Raji (cell line): ENCODE data around the gene MREG.

Source experiments
- POLR2A ChIP-seq: IDR thresholded peaks from 2 replicates; pipeline ENCODE4 v1.6.1; 2011; ENCODE audit warnings: low read depth, low read length, control low read depth; ENCODE audit not compliant: insufficient read depth

The MREG gene

DNA sequence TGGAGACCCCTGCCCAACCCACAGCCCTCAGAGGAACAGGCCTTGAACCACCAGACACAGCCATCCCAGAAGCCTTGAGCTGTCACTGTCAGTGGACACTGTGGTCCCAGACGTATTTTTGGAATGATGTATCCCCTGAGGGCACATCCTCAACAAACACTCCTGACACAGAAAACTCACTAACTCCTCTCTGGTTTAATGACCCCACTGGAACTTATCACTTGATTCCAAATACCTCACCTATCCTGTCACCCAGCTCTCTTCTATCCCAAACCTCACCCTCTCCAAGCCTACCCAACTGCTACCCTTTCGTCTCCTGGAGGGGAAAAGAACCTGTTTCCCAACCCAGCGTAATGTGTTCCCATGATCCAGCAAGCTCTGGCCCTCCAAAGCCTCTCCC lies 111.6 kb downstream of the MREG start:
- TF ChIP-seq POLR2A = no peak

DNA sequence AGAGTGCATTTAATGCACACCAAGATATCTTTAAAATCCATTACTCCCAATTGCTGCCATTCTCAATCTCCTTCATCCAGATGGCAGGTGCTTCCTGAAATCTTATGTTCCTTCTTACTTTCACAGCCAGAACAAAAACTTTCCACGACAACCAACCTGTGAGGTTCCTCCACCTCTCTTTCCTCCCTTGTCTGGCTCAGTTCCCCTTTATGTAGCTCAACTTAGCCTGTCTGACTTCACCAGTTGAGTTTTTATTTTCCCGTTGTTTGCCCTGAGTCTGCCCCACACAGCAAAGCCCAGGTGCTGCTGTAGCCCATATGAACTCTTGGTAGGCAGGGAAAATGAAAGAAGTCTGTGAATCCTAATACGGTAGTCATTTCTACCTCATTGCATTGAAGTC lies 112.5 kb downstream of the MREG start:
- TF ChIP-seq POLR2A = no peak

DNA sequence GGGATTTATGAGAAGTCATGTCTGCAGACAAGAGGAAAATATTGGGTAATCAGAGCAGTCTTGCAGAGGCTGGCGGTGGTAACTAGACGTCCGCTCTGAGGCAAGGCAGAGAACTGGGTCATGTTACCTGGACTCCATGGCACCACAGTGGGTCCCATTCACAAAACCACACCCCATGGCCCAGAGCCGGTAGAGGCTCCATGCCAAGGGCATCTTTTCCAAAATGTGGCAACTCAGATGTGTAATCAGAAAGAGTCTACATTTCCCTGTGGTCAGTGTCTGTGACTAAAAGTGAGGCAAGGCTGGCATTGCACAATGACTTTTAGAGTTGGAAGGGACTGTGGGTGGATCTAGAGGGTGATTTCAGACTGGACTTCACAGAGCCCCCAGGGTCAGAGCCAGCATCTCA lies 113.1 kb downstream of the MREG start:
- TF ChIP-seq POLR2A = no peak

DNA sequence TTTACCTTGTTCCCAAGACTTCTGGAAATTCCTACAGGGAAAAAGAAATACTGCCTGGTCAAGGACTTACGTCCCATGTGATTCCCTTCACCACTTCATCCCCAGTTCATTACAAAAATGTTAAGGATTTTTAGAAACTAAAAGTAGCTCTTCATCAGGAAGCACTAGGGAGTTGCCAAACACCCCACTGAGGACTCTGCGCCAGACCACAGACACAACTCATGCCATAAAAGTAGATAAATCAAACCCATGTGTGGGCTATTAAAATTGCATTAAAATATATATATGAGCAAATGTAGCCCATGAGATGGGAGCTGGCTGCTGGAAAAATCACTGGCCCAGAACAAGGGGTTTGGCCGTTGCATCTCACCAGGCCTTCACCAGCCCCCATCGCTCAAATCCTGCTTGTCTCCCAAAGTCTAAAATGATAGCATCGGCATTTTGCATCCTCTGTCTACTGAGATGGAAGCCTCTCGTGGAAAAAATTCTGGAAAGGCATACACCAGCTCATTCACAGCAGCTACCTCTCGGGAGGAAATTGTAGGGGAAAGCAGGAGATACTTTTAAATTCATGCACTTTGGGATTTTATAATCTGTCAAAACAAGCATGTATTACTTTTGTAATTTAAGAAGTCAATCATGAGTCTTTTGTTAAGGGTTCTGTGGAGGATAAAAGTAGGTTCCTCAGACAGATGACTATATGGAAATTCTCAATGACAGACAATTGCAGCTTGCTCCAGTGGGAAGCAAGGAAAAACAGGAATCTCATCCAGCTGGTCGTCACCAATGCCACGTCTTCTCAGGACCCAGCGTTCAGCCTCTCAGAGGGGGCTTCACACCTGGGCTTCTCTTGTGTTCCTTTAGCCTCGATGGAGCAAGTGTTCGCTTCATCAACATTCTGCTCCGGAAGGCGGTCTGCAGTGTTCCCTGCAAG lies 113.9 kb downstream of the MREG start:
- TF ChIP-seq POLR2A = no peak

DNA sequence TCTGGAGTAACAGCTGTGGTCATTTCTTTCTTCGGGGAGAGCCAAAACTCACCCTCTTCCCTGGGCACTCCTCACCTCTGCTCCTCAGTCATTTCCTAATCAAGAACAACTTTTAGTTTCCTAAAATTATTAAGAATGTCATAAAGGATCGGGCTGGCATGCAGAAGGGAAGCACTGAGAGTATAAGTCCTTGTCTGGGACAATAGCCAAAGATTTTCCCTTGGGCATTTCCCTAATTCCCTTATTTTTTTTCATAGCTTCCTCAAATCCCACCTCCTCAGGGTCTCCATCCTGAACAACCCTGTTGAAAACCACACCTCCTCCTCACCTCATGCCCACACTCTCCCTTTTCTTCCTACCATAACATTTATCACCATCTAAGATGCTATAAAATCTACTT lies 115.0 kb downstream of the MREG start:
- no peak for TF ChIP-seq POLR2A

DNA sequence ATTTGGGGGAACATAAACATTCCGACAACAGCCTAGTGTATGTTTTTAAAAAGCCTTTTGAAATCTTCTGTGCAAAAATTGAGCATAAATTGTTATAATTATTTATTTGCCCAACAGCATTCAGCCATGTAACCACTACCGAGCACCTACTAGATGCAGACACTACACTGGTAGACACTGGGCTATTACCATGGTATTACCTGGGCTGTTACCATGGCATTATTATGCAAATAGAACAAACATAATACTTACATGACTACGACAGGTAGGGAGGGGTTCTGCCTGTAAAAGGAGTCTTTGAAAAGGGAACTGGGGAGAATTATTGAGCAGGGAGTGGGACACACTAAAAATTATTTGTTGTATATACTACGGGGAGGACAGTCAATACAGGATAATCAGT lies 116.4 kb downstream of the MREG start:
- no peak for TF ChIP-seq POLR2A

DNA sequence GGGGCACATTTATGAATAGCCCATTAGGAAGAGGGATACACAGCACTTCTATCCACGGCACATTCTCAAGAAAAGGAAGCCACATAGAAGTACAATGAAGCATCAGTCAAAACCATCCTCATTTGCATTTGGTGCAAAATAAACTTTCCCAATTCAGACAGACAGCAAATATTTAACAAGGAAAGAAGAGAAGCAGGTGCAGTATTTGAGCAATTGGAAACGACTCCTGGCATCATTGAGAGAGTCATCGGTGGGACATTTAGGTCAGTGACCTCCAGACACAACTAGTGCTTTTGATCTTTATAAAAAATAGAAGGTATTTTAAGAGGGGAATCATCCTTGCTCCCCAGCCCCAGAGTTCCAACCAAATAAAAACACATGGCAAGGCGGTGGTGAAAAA lies 118.0 kb downstream of the MREG start:
- no peak for TF ChIP-seq POLR2A
